D721Med (cell line): ENCODE data around the gene GRIA3.

Experiments
- DNase-seq: peaks from one replicate; pipeline ENCODE4 v3.0.0; 2011; ENCODE audit warnings: low spot score; ENCODE audit not compliant: insufficient read length
- FAIRE-seq: peaks from 2 replicates; lab custom pipeline; 2011; peaks lifted over from hg19 to GRCh38; lab: Jason Lieb, UNC
- CTCF ChIP-seq: IDR thresholded peaks from 2 replicates; pipeline ENCODE4 v1.5.1; 2012; ENCODE audit warnings: mild to moderate bottlenecking, control low read depth; ENCODE audit not compliant: insufficient read depth; ENCODE audit errors: missing control alignments

Gene GRIA3

GRCh38 chrX:123190096-123190495 lies 6.0 kb downstream of the GRIA3 start:
- no peak for TF ChIP-seq CTCF
- FAIRE-seq, result no peak

GRCh38 chrX:123193101-123193500 lies 9.0 kb downstream of the GRIA3 start:
- TF ChIP-seq CTCF, result no peak
- DNase-seq, result no peak
- FAIRE-seq, result no peak

More at GRCh38 chrX:123190096-123190495, 6.0 kb downstream of the GRIA3 start:
- no peak for DNase-seq

- no peak for DNase-seq
- no peak for TF ChIP-seq CTCF
- no peak for FAIRE-seq
Observed at GRCh38 chrX:123199338-123199737, 15.3 kb downstream of the GRIA3 start.

- no peak for FAIRE-seq
- no peak for TF ChIP-seq CTCF
- DNase-seq, result no peak
Observed at GRCh38 chrX:123201720-123202119, 17.6 kb downstream of the GRIA3 start.

DNA sequence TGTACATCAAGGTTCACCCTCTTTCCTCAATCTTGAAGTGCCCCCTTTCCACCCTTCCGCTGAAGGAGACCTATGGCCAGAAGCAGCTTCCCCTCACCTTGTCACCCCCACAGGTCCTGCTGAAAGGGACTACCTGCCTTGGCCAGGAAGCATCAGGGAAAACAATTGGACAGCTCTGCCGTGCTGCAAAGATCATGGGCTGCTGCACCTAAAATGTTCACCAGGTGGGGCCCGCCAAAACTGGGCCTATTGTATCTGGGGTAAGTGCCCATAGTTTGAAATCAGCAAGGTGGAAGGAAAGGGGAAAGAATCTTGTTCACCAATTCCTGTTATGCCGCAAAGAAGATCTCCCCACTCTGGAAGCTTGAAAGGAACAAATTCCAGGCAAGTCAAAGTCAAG lies 18.4 kb downstream of the GRIA3 start:
- no peak for FAIRE-seq
- DNase-seq, result no peak
- TF ChIP-seq CTCF, result no peak

GRCh38 chrX:123203772-123204171 lies 19.7 kb downstream of the GRIA3 start:
- TF ChIP-seq CTCF, result no peak
- FAIRE-seq (no peak), DNase-seq (no peak)

DNA sequence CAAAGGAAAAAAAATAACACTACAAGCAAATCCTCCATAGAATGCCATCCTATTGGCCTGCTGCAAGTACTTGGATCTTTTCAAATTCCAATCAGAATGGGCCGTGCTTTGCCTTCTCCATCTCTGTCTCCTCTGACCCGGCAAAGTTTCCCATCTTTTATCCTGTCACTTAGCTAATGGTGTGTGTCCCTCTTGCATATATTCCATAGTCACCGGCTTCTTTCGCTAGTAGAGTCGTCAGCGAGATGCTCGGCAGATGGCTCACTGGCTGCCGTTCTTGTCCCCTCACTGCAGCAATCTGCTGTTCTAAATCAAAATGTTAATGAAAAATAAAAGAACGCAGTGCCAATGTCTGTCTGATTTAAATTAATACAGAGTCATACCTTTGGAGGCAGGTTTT lies 22.1 kb downstream of the GRIA3 start:
- no peak for FAIRE-seq
- TF ChIP-seq CTCF, result no peak
- DNase-seq, result no peak
